HL-60/S4 (cell line): Measurements from ENCODE around the gene NEGR1.
"Not testable (repeated sequence)": the region's sequence is repeated elsewhere in the genome, so short reads cannot be mapped to it uniquely, and the experiment has no call there.

ENCODE experiments used
- in situ Hi-C: fragments of 300-500 bp; cut with MboI; formaldehyde crosslinking; loops from 2 replicates; pipeline ENCODE4 v1.14.3; 2022; ENCODE audit warnings: low sequenced_read_pairs

The NEGR1 gene

DNA sequence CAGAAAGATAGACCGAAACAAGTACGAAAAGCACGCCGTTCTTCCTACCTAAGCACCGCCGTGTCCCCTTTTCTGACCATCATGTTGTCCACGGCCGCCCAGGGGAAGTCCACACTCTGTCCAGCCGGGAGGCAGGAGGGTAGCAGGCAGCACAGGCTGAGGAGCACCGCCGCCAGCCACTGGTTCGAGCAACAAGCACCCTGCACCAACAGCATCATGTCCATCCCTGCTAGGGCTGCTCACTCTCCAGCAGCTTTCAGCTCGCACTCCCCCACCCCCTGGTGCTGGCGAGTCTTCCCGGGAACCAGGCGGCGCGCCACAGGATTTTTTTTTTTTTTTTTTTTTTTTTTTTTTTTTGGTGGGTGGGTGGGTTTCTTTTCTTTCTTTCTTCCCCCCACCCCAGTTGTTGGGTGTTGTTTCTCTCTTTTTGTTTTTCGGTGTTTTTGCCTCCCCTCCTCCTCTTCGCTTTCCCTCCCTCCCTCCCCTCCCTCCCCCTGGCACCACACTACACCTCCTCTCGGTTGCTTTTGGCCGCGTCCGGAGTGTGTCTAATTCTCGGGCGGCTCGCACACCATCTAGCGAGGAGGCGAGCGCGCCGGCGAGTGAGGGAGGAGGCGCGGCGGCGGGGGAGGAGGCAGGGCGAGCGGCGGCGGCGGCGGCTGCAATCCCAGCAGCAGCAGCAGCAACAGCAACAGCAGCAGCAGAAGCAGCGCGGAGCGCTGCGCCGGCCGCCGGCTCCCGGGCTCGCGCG is at the start of gene NEGR1:
TSS of gene NEGR1 (minus strand) at position 269 of the 751 bp plus-strand sequence.
- in situ Hi-C loops = no loop called here

DNA sequence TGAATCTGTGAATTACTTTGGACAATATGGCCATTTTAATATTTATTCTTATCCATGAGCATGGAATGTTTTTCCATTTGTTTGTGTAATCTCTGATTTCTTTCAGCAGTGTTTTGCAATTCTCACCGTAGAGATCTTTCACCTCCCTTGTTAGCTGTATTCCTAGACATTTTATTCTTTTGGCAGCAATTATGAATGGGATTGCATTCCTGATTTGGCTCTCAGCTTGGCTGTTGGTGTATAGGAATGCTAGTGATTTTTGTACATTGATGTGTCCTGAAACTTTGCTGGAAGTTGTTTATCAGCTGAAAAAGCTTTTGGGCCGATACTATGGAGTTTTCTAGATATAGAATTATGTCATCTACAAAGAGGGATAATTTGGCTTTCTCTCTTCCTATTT is 44.2 kb upstream of the NEGR1 start:
- in situ Hi-C loops = no loop called here

DNA sequence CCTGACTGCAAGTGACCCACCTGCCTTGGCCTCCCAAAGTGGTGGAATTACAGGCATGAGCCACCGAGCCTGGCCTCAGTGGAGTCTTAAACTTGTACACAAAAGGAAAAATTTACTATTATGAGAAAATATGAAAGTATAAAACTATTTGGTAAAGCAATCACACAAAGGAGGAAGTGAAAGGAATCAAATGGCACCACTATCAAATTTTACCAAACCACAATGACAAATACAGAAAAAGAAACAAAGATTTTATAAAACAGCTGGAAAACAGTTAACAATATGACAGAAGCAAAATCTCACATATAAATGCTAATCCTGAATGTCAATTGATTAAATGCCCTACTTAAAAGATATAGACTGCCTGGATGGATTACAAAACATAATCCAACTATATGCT is 42.1 kb upstream of the NEGR1 start:
- in situ Hi-C loops = no loop called here

DNA sequence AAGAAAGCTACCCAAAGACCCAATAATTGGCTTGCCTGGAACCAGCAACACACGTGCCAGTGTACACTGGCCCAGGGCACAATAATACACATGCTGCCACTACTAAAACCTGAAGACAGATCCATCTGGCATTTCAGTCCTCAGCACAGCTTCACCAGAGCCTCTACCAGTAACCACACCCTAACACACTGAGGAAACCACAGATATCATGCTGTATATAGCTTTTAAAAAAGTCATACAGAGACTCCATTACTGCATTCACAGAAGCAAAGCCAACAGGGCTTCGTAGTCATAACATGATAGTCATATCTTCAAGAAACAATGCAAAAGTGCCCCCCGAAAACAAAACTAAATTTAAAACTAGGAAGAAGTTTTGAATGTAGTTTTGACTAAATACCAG is 40.6 kb upstream of the NEGR1 start:
- in situ Hi-C loops = no loop called here

DNA sequence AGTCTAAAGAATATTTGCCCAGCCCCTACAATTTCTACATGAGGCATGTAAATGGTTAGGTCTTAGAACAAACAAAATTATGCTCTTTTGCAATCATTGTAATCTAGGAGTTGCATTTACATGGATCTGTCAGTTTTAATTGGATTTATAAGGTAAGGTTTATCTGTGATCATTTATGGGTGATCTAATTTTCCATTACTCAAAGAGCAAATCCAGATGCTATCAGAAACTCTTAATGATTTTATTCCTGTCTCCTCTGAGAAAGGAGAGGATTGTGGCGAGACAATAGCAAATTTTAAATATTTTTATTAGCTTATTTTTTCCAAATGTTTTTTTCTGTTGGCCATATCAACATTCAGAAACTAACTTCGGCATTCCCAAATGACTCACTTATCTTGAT is 14.2 kb upstream of the NEGR1 start:
- in situ Hi-C loops = no loop called here

DNA sequence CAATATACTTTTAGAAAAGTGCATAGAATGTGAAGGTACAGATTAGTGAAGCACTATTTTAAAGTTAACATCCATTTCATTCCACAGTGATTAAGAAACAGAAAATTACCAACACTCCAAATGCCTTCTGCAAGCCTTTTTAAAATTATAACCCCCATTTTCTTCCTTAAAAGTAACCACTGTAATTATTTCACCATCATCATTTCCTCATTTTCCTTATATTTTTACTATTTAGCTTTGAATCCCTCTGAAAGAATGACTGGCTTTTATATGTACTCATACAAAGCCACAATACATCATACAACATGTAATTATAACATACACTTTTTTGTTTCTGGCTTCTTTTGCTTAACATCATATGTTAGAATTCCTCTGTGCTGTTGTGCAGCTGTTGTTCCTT is 6.5 kb upstream of the NEGR1 start:
- in situ Hi-C loops = no loop called here

DNA sequence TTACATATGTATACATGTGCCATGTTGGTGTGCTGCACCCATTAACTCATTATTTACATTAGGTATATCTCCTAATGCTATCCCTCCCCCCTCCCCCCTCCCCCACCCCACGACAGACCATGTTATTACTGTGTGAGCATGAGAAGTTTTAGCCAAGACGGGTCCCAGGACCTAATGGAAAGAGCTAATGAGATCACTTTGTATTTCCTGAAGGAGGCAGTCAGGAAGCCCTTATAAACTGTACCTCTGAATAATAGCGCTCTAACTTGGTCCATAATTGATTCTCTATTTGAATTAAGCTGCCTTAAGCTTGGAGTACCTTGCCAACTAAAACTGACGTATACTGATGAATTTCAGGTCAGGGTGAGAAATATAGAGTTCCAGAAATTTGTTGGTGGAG is 4.1 kb upstream of the NEGR1 start:
- in situ Hi-C loops = no loop called here

DNA sequence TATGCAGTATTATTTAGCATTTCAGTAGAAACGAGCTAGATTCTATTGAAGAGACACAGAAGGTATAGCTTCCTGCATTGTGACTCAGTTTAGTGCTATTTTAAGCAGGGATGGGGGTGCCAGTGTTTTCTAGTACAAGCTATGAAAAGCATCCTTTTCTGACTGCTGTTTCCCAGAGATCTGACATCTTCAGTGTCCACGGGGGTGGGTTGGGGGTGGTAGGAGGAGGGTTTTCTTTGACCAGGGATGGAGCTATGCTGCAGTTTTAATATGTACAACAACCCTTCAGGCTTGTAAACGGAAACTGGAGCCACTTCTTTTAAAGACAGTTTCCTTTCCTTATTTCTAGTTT is 2.7 kb upstream of the NEGR1 start:
- in situ Hi-C loops = no loop called here

DNA sequence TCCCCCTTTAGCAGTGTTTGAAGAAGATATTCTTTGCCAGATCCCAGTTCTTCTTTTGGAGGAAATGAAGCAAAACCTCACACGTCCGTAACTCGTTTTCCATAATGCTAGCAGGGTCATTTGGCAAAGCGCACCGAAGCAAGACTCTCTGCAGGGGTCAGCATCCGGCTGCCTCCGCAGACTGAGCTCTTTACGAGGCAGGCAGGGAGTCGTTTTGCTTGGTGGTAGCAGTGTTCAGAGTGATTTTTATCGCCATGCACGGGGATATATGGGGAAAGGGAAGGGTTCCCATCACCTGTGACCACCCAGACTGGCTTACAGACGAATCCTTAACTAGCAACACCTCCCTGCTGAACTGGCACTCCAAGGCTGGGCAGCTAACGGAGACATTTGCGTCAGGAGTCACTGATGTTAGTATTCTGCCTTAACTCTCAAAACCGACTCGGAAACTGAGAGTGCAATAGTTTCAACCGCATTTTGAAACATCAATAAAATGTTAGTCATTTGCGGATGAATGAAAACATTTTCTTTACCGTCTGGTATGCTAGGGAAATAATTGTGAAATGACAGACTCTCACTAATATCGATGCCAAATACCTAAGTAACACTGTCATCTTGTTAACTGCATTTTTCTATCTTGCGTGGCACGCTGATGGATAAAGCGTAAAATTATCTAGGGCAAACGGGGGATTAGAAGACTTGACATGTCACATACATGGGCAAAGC is 2.2 kb upstream of the NEGR1 start:
- in situ Hi-C loops = no loop called here

- in situ Hi-C loops = no loop called here
Observed at GRCh38 chr1:72284084-72284347, 1.7 kb upstream of the NEGR1 start.

- in situ Hi-C loops = no loop called here
Observed at GRCh38 chr1:72283307-72284083, 1.2 kb upstream of the NEGR1 start.

DNA sequence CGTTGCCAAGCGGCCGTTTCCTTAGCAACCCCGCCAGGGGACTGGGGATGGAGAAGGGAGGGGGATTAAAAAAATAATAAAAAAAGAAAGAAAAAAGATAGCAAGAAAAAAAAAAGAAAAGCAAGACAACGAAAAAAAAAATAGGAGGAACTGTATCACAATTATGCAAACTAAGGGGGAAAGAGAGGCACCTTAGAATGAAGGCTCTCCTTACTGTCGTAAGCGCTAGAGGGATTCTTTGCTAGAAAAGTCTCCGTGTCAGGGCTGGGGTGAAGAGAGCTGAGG is 625 bp upstream of the NEGR1 start:
- in situ Hi-C loops = no loop called here

- in situ Hi-C loops = no loop called here
Observed at GRCh38 chr1:72281637-72282270, 585 bp downstream of the NEGR1 start.

DNA sequence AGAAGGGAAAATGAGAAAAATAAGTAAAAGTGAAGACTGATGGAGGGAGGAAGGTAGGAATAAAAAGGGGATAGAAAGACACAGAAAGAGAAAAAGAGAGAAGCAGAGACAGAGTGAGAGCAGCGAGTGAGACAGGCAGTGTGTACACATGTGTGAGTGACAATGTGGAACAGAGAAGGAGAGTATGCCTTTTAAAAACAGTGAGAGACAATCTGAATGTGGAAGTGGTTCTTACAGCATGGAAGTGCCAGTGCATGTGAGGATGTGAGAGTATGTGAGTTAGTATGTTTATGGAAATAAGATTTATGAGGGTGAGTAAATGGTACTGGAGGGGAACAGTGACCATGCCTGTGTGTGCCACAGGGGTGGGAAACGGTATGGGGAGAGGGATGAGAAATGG is 1.2 kb downstream of the NEGR1 start:
- in situ Hi-C loops = no loop called here

GRCh38 chr1:72280711-72281110 is 1.6 kb downstream of the NEGR1 start:
- in situ Hi-C loops = no loop called here

- in situ Hi-C loops = no loop called here
Observed at GRCh38 chr1:72280131-72280530, 2.2 kb downstream of the NEGR1 start.

DNA sequence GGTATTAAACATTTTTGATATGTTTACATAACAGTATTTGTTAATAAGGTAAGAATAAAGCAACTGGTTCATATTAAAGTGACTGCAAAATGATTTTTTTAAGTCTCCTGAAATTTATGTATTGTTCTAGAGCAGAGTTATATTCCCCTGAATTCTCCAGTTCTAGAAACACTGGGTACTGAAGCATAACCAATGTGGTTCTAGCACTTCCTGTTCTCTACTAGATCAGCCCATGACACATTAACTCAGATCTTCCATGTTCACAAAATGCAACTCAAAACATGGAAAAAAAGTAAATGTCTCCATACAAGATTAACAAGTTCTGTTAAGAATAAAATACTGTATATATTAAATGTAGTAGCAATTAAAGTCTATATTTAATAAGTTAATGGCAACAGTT is 3.9 kb downstream of the NEGR1 start:
- in situ Hi-C loops = no loop called here

- in situ Hi-C loops = no loop called here
Observed at GRCh38 chr1:72271555-72272085, 10.7 kb downstream of the NEGR1 start.

GRCh38 chr1:72262735-72263134 is 19.6 kb downstream of the NEGR1 start:
- in situ Hi-C loops = no loop called here

- in situ Hi-C loops = no loop called here
Observed at GRCh38 chr1:72253132-72253531, 29.2 kb downstream of the NEGR1 start.

- in situ Hi-C loops = no loop called here
Observed at GRCh38 chr1:72241397-72241796, 40.9 kb downstream of the NEGR1 start.

- in situ Hi-C loops = not testable (repeated sequence)
Observed at GRCh38 chr1:72235931-72236330, 46.4 kb downstream of the NEGR1 start.
